ENCODE results near the gene PARPBP.

- TF ChIP-seq CTCF (conservative IDR thresholded peaks at IDR 0.05; ENCODE audit: low read length) (no peak), EZH2phosphoT487 (IDR thresholded peaks at IDR 0.05; ENCODE audit: borderline replicate concordance, low read depth, low read length) (no peak)
Observed at GRCh38 chr12:102116392-102116791, 3.6 kb upstream of the PARPBP start.
